ENCODE measurements around the gene CIAO2B.
A peak's percentile ranks its signal among the peaks of the same experiment; 100 is the strongest.

The CIAO2B gene

DNA sequence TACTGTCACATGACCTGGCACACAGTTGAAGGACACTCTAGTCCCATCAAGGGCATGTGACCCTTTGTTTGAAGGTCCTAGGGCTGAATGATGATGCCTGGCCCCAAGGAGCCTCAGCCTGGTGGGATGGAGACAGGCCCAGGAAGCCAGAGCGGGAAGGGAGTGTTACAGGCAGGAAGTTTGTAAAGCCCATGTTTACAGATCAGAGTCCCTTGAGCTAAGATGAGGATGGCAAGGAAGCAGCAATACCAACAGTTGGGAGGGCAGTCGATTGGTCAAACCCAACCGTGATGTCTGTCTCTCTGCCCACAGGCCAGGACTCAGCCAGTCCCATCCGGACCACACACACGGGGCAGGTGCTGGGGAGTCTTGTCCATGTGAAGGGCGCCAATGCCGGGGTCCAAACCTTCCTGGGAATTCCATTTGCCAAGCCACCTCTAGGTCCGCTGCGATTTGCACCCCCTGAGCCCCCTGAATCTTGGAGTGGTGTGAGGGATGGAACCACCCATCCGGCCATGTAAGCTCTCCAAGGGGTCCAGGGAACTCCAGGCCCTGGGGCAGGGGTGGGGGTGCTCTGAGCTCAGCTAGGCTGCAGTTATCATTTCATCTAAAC lies 3.6 kb upstream of the CIAO2B start:
- no peak for DNase-seq

DNA sequence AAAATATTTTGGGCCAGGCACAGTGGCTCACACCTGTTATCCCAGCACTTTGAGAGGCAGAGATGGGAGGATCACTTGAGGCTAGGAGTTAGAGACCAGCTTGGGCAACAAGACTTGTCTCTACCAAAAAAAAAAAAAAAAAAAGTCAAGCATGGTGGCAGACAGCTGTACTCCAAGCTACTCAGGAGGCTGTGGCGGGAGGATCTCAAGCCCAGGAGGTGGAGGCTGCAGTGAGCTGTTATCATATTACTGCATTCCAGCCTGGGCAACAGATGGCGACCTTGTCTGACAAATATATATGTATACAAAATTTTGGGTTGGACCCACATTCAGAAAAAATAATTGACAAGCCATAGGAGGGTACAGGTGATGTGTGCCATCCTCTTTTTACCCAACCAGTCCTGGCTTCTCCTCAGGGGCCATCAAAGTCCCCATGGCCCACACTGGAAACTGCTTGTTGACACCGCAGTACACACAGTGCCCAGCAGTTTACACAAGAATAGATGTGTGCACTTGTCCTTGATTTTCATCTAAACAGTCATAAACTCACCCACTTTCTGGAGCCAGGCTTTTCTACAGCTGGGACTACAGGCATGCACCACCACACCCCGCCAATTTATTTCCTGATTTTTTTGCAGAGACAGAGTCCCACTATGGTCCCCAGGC lies 2.8 kb upstream of the CIAO2B start:
- DNase-seq, result no peak

DNA sequence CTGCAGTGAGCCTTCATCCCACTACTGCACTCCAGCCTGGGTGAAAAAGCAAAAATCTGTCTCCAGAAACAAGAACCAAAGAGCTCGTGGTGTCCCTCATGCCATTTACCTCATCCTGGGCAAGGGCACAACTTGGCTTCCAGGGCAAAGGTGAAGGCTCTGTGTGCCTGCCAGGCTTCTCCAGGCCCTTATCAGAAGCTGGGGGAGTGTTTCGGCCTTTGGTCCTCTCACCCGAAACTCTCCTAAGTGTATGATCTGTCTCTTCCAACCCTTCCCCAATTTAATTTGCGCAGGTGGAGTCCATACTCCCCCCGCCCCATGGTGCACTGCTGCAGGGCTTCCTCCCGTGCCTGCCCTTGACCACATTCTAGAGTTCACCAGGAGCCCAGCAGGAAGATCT lies 2.3 kb upstream of the CIAO2B start:
- DNase-seq, result no peak

DNA sequence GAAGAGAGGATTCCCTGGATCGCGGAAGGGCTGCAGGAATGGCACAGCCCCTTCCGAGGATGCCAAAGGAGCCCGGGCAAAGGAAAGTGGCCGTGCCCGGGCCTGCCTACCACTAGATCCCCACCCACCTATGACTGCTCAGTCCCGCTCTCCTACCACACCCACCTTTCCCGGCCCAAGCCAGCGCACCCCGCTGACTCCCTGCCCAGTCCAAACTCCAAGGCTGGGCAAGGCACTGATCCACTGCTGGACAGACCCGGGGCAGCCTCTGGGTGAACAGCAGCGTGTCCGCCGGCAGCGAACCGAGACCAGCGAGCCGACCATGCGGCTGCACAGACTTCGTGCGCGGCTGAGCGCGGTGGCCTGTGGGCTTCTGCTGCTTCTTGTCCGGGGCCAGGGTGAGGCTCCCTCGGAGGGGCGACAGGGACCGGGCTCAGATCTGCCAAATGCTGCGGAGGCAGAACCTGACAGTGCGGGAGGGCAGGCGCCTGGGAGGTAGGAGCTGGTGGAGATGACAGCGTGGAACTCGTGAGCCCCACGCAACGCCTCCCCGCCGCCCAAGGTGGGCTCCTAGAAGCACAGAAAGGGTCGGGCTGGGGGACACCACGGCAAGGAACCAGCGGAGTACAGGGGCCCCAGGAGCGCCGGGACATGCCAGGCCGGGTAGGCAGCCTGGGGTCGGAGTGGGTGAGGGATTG lies 1.3 kb upstream of the CIAO2B start, which contains the start of gene CES2:
Gene CES2, plus strand, starts transcription at position 203 of the 698 bp plus-strand sequence. Its CDS starts 120 bp downstream, at position 323.
- peak in 5 of 58 donors; percentile 17 to 34 (median 21) for DNase-seq

DNA sequence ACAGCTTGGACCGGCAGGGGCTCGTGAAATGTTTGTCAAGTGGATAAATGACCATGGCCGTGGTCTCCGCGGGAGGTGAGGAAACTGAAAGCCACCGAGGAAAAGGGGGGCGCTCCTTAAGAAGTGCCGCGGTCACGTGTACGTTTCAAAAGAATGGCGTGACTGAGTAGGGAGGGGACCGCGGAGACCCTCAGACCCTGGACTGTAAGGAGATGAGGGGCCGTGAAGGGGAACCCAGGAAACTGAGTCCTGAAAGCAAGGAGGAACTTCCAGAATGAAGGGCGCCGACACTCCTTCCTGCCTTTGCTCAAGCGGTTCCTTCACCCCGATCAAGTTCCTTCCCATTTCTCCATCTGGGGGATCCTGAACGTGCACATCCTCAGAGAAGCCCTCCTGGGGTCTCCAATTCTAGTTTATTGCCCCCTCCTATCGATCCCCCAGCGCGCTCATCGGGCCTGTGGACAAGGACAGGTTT lies 674 bp upstream of the CIAO2B start:
- peak in 3 of 58 donors; percentile 18 to 31 (median 21) for DNase-seq

DNA sequence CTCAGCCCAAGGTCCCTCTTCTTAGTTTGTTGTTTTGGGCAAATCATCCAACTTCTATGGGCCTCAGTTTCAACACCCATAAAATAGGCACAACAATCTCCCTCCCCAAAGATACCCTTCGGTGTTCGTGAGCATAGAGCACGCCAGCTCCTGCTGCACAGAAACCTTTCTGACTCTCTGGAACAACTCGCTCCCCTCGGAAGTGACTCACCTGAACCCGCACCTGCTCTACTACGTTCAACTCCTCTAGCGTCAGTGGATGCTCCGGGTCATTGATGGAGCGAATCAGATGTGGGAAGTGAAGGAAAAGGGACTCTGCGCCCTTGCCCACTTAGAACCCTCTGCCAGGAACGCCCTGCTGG lies 445 bp downstream of the CIAO2B start:
- peak in 1 of 58 donors; percentile 65 for DNase-seq

DNA sequence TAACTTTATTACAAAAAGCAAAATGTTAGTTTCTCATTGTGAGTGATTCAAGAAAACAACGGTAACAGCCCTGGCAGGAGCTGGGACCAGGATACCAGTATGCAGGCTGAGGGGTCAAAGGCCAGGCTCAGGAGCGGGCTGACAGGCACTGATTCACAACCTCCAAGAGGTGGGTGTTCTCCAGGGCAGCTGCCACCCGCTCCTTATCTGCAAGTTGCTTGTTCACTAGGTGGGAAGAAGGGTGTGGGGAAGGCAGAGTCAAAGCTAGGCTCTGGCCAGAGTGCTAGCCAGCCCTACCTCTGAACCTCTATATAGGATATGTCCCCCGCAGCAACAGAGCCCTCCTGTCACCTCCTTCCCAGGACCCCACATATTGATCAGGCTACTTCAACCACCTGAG lies 2.1 kb downstream of the CIAO2B start:
- no peak for DNase-seq

DNA sequence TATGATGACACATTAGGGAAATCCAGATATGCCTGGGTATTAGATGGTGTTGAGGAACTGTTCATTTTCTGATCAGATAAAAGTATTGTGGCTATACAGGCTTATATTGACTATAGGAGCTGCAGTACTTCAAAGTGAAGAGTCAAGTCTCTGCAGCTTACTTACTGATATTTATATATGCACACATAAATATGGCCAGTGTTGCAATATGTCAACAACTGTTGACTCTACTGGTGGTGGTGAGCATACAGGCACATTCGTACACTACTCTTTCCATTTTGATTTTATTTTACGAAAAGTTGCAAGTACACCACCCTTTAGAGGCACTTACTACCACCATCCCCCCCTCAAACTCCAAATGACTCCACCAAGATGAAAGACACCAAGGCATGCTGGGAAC lies 2.5 kb downstream of the CIAO2B start:
- DNase-seq, result no peak

DNA sequence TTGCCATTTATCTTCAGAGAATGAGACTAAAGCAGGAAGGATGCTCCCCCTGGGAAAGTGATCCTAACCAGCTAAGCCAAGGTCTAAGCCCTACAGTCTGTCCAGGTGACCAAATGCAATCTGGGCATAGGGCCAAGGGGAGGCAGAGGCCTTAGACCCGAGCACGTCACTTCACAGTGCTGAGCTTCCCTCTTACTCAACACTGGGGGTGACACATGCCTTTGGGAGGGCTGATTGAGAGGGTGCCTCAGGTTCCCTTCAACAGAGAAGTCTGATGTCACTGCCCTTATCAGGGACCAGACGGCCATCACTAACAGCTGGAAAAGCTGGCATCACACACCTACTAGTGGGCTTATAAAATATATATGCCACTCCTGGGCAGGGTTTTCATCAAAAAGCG lies 4.0 kb downstream of the CIAO2B start:
- no peak for DNase-seq

DNA sequence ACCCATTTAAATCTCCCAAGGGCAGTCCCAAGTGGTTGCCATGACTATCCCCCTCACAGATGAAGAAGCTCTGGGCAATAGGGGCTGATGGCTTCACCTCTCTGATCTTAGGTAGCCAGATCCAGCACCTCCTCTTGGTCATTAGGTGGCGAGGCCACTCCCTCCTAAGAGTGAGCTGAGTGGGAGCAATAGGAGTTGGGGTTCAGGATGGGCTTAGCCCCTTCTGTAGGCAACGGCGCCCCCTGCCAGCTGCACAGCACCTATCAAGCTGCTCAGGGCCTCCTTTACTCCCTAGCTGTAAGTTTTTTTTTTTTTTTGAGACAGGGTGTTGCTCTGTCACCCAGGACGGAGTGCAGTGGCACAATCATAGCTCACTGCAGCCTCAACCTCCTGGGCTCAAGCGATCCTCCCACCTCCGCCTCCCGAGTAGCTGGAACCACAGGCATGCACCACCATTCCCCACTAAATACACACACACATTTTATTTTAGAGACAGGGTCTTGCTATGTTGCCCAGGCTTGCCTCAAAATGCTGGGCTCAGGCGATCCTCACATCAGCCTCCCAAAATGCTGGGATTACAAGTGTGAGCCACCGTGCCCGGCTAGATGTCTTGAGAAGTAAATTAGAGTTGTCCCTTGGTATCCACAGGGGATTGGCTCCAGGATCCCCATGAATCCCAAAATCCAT lies 5.4 kb downstream of the CIAO2B start:
- peak in 2 of 58 donors; percentile 12 to 26 for DNase-seq

DNA sequence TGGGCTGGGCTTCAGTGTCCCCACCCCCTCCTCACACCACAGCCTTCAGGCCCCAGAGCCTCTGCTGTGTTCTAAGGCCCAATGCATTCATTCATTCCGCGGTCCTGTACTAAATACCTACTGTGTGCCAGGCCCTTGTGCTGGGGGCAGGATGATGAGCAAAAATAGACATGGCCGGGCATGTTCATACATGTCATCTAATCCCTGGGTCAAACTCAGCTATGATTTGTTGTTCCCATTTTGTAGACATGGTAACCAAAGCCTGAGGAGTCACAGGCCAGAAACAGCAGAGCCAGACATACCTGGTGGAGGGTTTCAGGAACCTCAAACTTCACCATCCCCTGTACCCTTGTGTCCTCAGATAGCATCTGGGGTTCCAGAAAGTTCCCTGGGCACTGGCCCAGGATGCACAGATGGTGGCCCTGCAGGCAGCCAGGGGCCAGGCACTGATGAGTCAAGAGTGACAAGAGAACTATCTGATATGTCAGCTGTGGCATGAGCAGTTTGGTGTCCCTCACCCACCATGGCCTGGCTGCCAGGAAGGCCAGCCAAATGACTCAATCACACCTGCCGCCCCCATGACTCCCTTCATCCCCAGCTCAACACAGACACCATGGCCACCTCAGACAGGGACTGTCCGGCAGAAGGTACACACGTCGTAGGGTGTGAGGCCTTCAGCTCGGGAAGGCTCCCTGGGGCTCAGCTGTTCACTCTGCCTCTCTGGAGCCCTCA lies 6.1 kb downstream of the CIAO2B start:
- DNase-seq, result peak in 3 of 58 donors; percentile 21 to 50 (median 47)

DNA sequence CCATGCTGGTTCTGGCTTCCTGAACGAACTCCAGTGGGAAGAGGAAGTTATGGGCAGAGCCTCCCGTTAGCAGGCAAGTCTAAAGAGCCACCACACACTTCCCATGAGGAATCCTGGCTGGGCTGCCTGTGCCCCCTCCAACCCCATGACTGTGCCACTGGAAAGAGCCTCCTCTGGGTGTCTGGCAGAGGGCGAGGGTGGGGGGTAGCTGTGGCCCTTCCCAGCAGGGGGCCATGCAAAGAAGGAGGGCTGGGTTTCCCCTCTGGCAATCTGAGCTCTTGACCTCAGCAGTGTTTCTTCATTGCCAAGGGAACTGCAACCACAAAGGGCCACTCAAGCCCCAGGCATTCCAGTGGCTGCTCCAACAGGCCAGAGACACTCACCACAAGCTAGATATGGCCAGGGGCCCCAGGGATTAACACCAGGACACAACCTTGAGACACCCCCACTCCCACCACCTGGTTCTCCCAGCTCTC lies 7.2 kb downstream of the CIAO2B start:
- DNase-seq, result peak in 1 of 58 donors; percentile 49

DNA sequence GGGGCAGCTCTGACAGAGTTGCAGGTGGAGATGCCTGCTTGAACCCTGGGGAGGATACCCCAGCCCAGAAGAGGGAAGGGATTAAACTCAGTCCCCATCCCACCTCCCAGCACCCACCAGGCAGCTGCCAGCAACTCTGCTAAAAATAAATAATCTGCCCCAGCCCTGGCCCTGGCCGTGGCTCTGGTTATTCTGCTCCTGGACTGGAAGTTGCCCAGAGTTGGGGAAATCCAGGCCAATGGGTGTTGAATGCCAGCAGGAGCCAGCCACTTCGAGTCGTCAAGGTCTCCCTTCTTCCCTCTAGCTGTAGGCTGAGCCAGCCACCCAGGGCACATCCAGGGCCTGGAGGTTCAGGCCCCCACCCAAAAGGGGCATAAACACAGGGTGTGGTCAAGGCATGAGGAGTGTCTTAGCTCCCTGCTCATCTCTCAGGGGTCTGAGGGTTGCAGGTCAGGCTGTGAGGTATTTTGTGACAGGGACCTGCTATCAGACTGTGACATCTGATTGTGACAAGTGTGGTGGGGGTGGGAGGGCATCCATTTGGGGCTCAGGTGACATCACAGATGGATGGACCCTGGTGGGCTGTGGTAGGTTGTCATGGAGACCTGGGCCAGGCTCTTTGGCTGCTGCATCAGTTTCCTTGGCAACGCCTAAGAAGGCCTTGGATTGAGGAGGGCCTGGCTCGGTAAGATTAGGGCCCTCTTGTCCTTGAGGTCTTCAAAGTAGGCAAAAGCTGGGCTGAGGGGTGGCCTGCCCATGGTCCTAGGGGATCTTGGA lies 7.8 kb downstream of the CIAO2B start:
- DNase-seq, result peak in 31 of 58 donors; percentile 6 to 59 (median 32)

DNA sequence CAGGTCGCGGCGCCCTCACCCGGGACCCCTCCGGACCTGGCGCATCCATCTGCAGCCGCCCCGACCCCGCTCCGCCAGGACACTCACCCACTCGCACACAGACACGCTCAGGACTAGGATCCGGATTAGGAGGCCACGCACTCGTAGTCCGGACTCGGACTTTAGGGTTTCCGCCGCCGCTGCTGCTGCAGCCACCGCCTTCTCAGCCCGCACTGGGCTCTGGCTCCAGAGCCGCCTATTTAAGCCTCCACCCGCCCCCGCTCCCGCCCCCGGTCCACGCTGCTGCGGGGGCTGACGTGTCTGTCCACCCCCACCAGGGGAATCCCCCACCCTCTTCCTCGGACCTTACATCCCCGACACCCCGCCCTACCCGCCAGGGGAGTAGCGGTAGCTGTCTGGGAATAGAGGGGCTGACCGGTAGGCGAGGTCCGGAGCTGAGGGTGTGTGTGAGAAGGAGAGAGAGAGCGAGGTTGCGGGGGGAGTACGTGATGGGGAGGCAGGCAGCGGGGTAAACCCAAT lies 8.8 kb downstream of the CIAO2B start, which contains the start of gene RRAD:
Gene RRAD, minus strand, starts transcription at position 214 of the 519 bp plus-strand sequence. CDS start 356 bp downstream, outside the sequence.
- peak in 7 of 58 donors; percentile 10 to 70 (median 20) for DNase-seq

DNA sequence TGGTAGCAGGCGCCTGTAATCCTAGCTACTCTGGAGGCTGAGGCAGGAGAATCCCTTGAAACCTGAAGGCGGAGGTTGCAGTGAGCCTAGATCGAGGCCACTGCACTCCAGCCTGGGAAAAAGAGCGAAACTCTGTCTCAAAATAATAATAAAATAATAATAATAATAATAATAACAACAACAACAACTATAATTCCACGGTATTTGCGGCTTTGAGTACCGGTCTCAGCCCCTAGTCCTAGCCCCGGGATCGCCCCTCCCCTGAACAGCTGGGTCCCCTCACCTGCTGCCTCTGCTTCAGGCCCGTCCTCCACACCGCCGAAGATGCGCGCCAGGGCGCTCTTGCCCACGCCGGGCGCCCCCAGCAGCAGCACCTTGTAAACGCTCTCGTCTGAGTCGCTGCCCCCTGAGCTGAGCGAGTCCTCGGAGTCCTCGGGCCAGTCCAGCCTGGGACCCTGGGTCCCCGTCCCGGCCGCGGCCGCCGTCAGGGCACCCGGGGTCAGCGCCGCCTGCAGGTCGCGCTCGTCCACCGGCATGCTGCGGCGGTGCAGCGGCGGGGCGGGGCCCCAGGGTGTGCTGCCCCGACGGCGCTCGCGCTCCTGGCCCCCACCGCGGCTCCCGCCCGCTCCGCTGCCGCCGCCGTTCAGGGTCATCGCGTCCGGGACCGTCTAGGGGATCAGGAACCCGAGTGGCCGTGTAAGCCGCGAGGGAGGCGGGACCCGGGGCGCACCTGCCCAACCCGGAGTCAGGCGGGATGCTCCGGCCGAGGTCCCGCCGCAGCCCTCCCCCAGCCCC lies 9.5 kb downstream of the CIAO2B start:
- DNase-seq, result peak in 1 of 58 donors; percentile 70

DNA sequence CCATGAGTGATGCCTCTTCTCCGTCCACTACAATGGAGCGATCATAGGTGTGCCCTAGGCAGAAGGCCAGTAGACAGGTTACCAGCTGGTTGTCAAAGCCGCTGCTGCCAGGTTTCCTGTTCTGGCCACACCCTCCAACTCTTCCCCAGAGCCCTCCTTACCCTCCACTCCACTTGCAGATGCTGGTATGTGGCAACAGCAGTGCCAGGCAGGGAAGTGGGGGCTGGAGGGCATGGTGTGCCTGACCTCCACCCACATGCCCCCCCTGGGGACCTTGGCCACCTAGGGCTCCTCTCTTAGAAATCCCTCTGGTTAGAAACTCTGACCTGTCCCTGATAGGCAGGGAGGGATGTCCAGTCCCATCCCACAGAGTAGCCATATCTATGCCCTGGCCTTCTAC lies 10.3 kb downstream of the CIAO2B start:
- no peak for DNase-seq

DNA sequence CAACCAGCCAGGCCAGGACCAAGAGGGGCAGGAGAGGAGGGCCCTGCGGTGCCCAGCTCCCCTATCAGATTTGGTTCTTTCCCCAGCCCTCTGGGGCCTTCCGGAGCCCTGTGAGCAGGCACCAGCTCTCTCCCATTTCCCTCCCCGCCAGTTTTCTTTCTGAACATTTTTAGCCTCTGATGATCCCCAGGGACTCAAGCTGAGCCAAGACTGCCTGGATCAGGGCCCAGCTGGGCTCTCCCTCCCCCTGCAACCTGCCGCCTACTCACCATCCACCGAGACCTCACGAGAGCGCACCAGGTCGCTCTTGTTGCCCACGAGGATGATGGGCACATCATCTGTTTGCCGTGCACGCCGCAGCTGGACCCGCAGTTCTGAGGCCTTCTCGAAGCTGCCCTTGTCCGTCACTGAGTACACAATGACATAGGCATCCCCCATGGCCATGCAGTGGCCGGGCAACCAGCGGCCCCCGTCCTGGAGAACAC lies 10.9 kb downstream of the CIAO2B start:
- DNase-seq, result peak in 5 of 58 donors; percentile 8 to 59 (median 19)

DNA sequence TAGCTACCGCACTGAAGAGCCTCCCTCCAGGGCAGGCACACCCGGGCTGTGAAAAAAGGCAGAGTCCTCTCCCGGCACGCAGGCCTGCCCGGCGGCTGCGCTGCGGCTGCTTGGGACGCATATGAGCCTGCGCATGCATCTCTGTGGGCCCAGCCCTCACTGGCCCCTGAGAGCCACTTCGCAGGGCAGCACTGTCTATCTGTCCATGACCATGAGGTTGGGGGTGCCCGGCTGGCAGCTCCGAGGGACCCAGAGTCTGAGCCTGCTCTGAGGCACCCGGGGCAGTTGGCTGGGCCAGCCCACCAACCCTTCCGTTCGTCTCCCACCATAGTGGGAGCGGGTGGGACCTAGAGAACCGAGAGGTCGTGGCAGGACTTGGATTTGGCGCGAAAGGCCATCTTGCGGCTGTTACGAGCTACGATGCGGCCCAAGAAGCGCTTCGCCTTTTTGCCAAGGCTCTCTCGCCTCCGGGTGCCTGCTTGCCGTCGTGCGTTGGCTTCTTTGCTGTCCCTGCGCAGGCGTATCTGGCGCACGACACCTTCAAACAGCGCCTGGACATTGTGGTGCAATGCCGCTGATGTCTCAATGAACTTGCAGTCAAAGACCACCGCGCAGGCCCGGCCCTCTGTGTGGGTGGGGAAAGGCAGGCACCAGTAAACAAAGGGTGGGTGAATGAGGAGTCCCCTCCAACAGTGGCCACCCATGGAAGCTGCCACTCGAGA lies 12.3 kb downstream of the CIAO2B start:
- no peak for DNase-seq
